GM21619 (cell line): Measurements from ENCODE around the gene EGFL6.

Source experiments
- ATAC-seq: cut with Tn5 transposase; IDR thresholded peaks from one replicate; pipeline ENCODE4 v1.9.1; 2021; ENCODE audit not compliant: unreplicated experiment

EGFL6 gene

DNA sequence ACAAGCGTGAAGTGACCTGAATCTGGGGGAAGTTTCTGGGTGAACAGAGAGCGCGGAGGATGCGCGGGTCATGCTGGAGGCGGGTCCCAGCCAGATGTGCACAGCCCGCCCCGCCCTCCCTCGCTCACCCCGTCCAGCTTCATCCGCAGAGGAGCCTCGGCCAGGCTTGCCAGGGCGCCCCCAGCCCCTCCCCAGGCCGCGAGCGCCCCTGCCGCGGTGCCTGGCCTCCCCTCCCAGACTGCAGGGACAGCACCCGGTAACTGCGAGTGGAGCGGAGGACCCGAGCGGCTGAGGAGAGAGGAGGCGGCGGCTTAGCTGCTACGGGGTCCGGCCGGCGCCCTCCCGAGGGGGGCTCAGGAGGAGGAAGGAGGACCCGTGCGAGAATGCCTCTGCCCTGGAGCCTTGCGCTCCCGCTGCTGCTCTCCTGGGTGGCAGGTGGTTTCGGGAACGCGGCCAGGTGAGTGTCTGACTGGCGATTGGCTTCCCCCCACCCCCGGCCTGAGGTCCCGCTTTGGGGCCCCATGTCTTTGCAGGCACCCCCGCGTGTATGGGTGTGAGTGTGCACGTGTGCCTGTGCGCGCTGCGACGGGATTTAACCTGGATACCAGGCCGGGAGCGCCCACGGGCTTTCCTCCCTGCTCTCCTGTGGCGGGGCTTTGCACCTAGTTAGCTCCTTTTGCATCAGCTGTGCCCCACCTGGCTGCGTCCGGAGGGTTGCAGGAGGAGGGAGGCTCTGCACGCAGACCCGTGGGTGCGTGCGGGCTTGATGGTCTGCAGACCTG, at the start of gene EGFL6:
Gene EGFL6 (plus strand): TSS at position 123 of the 782 bp plus-strand sequence. CDS start 261 bp downstream, at position 384.
- no peak for ATAC-seq

GRCh38 chrX:13520351-13520750, 49.0 kb upstream of the EGFL6 start:
- ATAC-seq = no peak

- ATAC-seq = no peak
Measured at GRCh38 chrX:13520936-13521335, 48.5 kb upstream of the EGFL6 start.

GRCh38 chrX:13522811-13523210, 46.6 kb upstream of the EGFL6 start:
- ATAC-seq = no peak

GRCh38 chrX:13533726-13534125, 35.7 kb upstream of the EGFL6 start:
- ATAC-seq = no peak

- ATAC-seq = no peak
Measured at GRCh38 chrX:13535376-13536165, 33.8 kb upstream of the EGFL6 start.

- no peak for ATAC-seq
Measured at GRCh38 chrX:13536551-13536950, 32.9 kb upstream of the EGFL6 start.

DNA sequence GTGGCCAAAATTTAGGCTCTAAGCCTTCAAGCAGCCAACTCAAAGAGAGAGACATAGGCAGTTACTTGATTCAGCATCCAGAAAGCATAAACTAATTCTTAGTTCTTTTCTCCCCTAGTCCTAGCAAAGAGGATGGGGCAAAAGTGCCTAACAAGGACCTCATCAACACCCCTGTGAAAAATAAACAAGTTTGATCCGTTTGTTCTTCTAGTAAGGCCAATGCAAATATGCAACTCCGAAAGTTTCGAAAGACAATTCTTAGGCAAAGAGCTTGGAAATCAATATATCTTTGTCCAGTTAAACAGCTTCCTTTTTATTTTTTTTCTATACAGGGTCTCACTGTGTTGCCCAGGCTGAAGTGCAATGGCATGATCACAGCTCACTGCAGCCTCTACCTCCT, 31.0 kb upstream of the EGFL6 start:
- ATAC-seq = no peak

DNA sequence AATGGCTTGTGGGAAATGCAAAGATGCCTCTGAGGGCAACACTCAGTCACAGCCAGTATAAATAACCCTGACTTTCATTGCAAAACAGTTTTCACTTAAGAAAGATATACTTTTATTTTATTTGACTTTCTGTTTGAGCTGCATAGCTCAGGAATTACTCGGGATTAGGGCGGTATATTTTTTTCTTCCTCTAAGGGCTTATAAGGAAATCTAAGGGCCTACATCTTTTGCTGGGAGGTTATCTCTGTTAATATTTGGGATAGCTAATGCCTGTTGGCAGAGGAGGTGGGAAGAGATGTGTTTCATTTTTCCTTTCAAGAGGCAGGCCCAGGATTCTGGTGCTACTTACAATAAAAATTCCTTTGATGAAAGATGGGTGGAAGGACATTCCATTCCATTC, 28.8 kb upstream of the EGFL6 start:
- no peak for ATAC-seq

DNA sequence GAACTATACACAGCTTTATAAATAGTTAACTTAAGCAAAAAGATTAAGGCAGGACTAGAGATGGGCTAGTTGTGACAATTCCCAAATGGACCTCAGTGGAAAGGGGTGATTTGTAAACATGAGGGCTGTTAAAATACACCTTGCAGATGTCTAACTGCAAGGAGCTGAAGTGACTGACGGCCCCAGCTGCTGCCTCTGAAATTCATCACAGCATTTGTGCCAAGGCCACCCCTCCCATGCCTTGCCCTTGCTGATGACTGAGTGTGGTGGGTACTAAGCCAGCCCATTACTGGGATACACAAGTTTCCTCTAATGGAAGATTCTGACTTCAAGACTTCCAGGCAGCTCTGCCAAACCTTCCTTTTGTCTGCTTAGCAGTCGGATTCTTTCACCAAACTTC, 23.7 kb upstream of the EGFL6 start:
- ATAC-seq = no peak

- no peak for ATAC-seq
Measured at GRCh38 chrX:13547671-13548070, 21.7 kb upstream of the EGFL6 start.

DNA sequence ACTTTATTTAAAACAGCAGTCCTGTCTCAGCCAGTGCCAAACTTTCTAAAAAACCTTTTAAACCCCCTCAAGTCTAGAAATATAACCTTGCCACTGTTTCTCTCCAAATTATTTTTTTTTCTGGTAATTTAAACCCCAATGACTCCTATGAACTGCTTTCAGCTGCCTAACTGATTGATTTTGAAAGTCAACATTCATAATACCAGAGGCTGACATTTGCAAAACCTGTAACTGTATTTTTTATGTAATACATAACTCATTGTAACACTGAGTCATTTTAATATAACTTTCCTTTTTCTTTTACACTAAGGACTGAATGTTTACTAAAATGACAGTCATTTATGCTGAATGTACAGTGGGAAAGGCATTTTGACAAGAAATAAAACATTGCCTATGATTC, 19.1 kb upstream of the EGFL6 start:
- ATAC-seq = no peak

DNA sequence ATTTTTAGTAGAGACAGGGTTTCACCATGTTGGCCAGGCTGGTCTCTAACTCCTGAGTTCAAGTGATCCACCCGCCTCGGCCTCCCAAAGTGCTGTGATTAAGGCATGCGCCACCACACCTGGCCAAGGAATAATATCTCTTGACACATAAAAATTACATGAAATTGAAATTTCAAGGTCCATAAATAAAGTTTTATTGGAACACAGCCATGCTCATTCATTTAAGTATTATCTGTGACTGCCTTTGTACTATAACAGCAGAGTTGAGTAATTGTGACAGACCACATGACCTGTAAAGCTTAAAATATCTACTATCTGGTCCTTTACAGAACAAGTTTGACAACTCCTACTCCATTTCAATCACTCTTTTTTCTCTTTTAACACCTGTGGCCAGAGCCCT, 17.8 kb upstream of the EGFL6 start:
- no peak for ATAC-seq

DNA sequence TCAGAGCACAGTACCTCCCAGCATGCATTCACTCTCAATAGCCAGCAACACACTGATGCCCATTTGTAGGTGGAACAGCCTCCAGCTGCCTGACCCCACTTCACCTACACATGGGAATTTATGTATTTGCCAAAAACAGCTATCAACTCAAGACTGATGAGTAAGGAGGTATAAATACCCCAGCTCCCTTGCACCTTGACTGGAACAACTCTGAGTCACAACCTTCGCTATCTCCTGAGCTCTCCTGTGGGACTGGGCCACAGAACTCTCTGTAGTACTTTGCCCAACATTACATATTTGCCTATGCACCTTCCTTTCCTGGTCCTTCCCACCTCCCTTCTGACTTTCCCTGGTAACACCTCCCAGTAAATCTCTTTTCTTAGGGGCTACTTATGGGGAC, 16.5 kb upstream of the EGFL6 start:
- ATAC-seq = no peak

GRCh38 chrX:13565511-13565910, 3.9 kb upstream of the EGFL6 start:
- ATAC-seq = no peak

- ATAC-seq = no peak
Measured at GRCh38 chrX:13570261-13570605, 832 bp downstream of the EGFL6 start.

DNA sequence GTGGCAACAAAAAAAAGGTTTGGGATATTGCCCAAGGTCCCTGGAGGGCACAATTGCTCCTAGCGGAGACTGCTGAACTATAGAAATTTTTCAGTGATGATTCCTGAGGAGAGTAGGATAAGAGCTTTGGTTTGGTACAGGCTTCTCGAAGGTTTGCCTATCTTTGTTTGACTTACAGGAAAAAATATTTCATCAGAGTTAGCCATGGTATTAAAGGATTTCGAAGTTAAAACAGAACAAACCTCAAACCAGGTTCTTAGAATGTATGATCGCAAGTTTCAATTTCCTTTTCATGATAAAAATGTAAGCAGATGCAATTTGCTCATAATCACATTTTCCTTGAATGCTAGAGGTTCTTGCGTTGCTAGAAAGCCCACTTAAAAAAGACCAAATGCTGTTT, 1.7 kb downstream of the EGFL6 start:
- ATAC-seq = no peak

DNA sequence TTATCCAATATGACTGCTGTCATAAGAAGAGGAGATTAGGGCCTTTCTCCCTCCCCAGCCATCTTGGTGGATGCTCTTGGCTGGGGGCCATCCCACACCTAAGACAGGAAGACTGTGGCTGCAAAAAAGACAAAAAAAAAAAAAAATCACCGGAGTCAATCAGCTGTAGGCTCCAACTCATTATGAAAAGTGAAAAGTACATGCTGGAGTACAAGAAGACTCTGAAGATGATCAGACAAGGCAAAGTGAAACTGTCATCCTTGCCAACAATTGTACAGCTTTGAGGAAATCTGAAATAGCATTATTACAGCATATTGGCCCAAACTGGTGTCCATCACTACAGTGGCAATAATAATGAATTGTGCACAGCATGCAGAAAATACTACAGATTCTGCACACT, 5.2 kb downstream of the EGFL6 start:
- ATAC-seq = no peak

GRCh38 chrX:13579661-13580060, 10.3 kb downstream of the EGFL6 start:
- ATAC-seq = no peak

- ATAC-seq = no peak
Measured at GRCh38 chrX:13581554-13581953, 12.2 kb downstream of the EGFL6 start.

DNA sequence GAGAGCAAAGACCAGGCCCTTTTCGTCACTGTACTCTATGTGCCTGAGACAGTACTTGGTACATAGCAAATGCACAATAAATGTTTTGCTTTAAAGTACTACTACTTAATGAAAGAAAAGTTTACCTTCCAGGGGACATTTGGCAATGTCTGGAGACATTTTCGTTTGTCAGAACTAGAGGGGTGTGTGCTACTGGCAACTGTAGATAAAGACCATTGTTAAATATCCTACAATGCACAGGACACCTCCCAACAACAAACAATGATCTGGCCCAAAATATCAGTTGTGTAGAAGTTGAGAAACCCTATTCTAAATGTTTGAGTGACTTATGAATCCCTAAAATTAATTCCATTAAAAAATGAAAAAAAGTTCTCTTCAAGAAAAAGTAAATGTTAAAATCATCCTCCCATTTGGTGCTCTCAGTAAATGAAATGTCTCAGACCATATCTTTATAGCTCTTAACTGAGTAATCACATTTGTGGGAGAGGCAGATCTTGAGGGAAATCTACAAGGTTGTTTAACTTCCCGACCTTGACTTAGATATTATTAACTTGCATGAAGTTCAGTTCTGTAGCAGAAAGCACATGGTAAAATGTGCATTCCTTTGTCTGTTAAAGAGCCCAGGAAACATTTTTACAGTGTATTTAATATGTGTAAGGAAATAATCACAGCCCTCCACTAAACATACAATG, 18.5 kb downstream of the EGFL6 start:
- no peak for ATAC-seq

GRCh38 chrX:13590207-13590606, 20.8 kb downstream of the EGFL6 start:
- no peak for ATAC-seq
